ENCODE results near the gene RAD21L1.

DNA sequence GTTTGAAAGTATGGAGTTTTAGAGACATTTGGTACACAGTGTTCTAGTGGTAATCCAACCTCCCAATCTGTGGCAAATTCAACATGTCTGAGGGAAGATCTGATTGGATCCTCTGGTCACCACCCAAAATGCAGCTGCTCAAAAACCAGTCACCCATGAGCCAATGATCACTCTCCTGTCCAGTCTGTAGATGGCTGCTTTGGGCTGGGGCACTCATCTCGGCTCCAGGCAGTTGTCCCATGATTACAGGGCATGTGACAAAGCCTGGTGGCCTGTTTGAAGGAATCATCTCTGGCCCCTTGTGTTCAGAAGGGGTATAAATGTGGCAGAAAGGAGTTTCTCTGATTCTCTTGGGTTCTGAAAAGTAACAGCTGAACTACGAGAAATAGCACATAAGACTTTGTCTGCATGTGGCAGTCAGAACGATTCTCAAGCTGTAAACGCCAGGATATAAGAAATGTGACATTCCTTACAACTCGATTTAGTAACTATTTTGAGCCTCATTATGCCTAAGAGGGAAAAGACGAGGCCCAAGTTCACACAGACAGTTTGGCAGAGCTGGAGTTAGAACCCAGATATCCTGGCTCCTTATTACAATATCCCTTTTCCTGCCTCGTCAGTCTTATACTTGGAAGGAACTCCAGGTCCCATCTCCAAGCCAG lies 26.5 kb upstream of the RAD21L1 start:
- TF ChIP-seq EP300 (IDR thresholded peaks at IDR 0.05) (no peak), CHD2 (IDR thresholded peaks at IDR 0.05; ENCODE audit: low read length, partially characterized antibody) (no peak)
